Measurements from ENCODE around the gene MACROD2. TPM values are rescaled to one million over a fixed set of nuclear protein-coding genes. Genes with fewer than 3 reads are reported as not detected.

MACROD2 gene
- total and polyA plus RNA-seq, 4 donors = 0.66 to 10.5 (median 3.3) TPM

DNA sequence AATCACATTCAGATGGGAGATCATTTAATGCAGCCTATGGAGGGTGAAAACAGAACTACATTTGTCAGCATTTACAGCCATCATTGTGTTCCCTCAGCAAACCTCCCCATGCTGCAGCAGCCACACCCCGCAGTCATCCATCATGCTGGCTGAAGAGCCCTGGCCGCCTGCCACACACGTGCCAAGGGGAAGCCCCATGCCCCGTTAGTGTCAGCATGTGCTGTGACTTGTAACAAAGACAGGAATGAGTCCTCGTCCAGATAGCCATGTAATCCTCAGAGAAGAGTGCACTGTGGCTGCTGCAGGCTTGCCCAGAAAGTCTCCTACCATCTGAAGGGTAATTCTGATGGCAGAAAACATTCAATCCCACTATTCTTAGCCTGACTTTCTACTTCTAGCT lies 1480.2 kb downstream of the MACROD2 start:
- WGBS = 43% methylated on average over 5 of the region's 5 CpGs
- no peak overlapping the region for H3K4me3 ChIP-seq (ENCODE audit: low read depth in 1 of 3, low read length in 3 of 3)
- TF ChIP-seq HNF4G (IDR thresholded peaks at IDR 0.05) = no peak
- TF ChIP-seq FOXA1 (IDR thresholded peaks at IDR 0.05) = no peak
- no peak for TF ChIP-seq GABPA (IDR thresholded peaks at IDR 0.05 in 1 of 2, conservative IDR thresholded peaks at IDR 0.05 in 1 of 2)
- TF ChIP-seq, protein P1, sequence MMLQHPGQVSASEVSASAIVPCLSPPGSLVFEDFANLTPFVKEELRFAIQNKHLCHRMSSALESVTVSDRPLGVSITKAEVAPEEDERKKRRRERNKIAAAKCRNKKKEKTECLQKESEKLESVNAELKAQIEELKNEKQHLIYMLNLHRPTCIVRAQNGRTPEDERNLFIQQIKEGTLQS (IDR thresholded peaks at IDR 0.05) = no peak
- TF ChIP-seq TAF1 (conservative IDR thresholded peaks at IDR 0.05) = no peak
- TF ChIP-seq EGR1 (IDR thresholded peaks at IDR 0.05; ENCODE audit: low read depth in 2 of 2) = no peak
- no peak for TF ChIP-seq FOXA2 (IDR thresholded peaks at IDR 0.05)
- TF ChIP-seq RAD21 (IDR thresholded peaks at IDR 0.05) = no peak
- TF ChIP-seq, protein P2, sequence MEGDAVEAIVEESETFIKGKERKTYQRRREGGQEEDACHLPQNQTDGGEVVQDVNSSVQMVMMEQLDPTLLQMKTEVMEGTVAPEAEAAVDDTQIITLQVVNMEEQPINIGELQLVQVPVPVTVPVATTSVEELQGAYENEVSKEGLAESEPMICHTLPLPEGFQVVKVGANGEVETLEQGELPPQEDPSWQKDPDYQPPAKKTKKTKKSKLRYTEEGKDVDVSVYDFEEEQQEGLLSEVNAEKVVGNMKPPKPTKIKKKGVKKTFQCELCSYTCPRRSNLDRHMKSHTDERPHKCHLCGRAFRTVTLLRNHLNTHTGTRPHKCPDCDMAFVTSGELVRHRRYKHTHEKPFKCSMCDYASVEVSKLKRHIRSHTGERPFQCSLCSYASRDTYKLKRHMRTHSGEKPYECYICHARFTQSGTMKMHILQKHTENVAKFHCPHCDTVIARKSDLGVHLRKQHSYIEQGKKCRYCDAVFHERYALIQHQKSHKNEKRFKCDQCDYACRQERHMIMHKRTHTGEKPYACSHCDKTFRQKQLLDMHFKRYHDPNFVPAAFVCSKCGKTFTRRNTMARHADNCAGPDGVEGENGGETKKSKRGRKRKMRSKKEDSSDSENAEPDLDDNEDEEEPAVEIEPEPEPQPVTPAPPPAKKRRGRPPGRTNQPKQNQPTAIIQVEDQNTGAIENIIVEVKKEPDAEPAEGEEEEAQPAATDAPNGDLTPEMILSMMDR (IDR thresholded peaks at IDR 0.05; ENCODE audit: low read depth, low read length, missing input control) = no peak
- TF ChIP-seq YY1 (IDR thresholded peaks at IDR 0.05) = no peak
- TF ChIP-seq SP1 (IDR thresholded peaks at IDR 0.05) = no peak
- TF ChIP-seq, protein P3, sequence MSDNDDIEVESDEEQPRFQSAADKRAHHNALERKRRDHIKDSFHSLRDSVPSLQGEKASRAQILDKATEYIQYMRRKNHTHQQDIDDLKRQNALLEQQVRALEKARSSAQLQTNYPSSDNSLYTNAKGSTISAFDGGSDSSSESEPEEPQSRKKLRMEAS (IDR thresholded peaks at IDR 0.05) = no peak
- TF ChIP-seq JUND (IDR thresholded peaks at IDR 0.05) = no peak
- no peak for TF ChIP-seq HNF4A (conservative IDR thresholded peaks at IDR 0.05)
- H3K36me3 ChIP-seq (ENCODE audit: control insufficient read depth in 4 of 4, insufficient read depth in 3 of 4, low read depth in 1 of 4, low read length in 3 of 4) = no peaks in the 10 kb centered on the region
- no peaks in the 10 kb centered on the region for H3K4me1 ChIP-seq (ENCODE audit: control insufficient read depth in 4 of 4, insufficient read depth in 4 of 4, low read length in 3 of 4)
- H3K9me3 ChIP-seq (ENCODE audit: control insufficient read depth in 4 of 4, low read length in 3 of 4) = no peaks in the 10 kb centered on the region
- no peaks in the 10 kb centered on the region for H3K27me3 ChIP-seq (ENCODE audit: control insufficient read depth in 4 of 4, insufficient read depth in 4 of 4, low read length in 3 of 4)
- no peak overlapping the region for H3K9ac ChIP-seq (ENCODE audit: low read depth in 1 of 2, low read length in 2 of 2)
- H3K27ac ChIP-seq (ENCODE audit: low read depth in 1 of 2, low read length in 2 of 2) = no peak overlapping the region
- DNase-seq (ENCODE audit: low spot score) = no peak

DNA sequence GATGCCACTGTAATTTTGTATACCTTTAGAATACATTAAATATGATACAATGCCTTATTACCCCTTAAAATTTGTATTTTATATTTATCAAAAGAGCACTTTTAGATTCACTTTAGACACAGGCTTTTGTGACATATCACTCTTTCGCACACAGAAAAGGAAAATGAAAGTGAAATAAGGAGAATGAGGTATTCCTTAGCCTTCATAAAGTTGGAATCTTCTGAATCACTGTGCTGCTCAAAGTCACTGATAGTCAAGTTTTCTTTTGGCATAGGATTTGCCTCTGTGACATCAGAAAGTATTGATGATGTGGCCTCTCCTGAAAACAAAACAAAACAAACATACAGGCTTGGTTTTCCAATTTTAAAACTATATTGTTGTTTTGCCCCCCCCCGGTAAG lies 1480.9 kb downstream of the MACROD2 start:
- no peaks in the 10 kb centered on the region for H3K9me3 ChIP-seq (ENCODE audit: control insufficient read depth in 4 of 4, low read length in 3 of 4)
- no peaks in the 10 kb centered on the region for H3K4me1 ChIP-seq (ENCODE audit: control insufficient read depth in 4 of 4, insufficient read depth in 4 of 4, low read length in 3 of 4)
- no peak overlapping the region for H3K9ac ChIP-seq (ENCODE audit: low read depth in 1 of 2, low read length in 2 of 2)
- no peak for TF ChIP-seq FOXA2 (IDR thresholded peaks at IDR 0.05)
- TF ChIP-seq, protein P4, sequence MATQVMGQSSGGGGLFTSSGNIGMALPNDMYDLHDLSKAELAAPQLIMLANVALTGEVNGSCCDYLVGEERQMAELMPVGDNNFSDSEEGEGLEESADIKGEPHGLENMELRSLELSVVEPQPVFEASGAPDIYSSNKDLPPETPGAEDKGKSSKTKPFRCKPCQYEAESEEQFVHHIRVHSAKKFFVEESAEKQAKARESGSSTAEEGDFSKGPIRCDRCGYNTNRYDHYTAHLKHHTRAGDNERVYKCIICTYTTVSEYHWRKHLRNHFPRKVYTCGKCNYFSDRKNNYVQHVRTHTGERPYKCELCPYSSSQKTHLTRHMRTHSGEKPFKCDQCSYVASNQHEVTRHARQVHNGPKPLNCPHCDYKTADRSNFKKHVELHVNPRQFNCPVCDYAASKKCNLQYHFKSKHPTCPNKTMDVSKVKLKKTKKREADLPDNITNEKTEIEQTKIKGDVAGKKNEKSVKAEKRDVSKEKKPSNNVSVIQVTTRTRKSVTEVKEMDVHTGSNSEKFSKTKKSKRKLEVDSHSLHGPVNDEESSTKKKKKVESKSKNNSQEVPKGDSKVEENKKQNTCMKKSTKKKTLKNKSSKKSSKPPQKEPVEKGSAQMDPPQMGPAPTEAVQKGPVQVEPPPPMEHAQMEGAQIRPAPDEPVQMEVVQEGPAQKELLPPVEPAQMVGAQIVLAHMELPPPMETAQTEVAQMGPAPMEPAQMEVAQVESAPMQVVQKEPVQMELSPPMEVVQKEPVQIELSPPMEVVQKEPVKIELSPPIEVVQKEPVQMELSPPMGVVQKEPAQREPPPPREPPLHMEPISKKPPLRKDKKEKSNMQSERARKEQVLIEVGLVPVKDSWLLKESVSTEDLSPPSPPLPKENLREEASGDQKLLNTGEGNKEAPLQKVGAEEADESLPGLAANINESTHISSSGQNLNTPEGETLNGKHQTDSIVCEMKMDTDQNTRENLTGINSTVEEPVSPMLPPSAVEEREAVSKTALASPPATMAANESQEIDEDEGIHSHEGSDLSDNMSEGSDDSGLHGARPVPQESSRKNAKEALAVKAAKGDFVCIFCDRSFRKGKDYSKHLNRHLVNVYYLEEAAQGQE (IDR thresholded peaks at IDR 0.05) = no peak
- TF ChIP-seq, protein P5, sequence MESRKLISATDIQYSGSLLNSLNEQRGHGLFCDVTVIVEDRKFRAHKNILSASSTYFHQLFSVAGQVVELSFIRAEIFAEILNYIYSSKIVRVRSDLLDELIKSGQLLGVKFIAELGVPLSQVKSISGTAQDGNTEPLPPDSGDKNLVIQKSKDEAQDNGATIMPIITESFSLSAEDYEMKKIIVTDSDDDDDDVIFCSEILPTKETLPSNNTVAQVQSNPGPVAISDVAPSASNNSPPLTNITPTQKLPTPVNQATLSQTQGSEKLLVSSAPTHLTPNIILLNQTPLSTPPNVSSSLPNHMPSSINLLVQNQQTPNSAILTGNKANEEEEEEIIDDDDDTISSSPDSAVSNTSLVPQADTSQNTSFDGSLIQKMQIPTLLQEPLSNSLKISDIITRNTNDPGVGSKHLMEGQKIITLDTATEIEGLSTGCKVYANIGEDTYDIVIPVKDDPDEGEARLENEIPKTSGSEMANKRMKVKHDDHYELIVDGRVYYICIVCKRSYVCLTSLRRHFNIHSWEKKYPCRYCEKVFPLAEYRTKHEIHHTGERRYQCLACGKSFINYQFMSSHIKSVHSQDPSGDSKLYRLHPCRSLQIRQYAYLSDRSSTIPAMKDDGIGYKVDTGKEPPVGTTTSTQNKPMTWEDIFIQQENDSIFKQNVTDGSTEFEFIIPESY (IDR thresholded peaks at IDR 0.05) = no peak
- TF ChIP-seq YY1 (IDR thresholded peaks at IDR 0.05) = no peak
- TF ChIP-seq TAF1 (conservative IDR thresholded peaks at IDR 0.05) = no peak
- TF ChIP-seq, protein P3 (IDR thresholded peaks at IDR 0.05) = no peak
- TF ChIP-seq GABPA (IDR thresholded peaks at IDR 0.05 in 1 of 2, conservative IDR thresholded peaks at IDR 0.05 in 1 of 2) = no peak
- TF ChIP-seq HNF4A (conservative IDR thresholded peaks at IDR 0.05) = no peak
- TF ChIP-seq, protein P1 (IDR thresholded peaks at IDR 0.05) = no peak
- TF ChIP-seq NR2F2 (IDR thresholded peaks at IDR 0.05) = no peak
- TF ChIP-seq RXRA (IDR thresholded peaks at IDR 0.05) = no peak
- no peak for TF ChIP-seq RAD21 (IDR thresholded peaks at IDR 0.05)
- no peak for TF ChIP-seq SP1 (IDR thresholded peaks at IDR 0.05)
- TF ChIP-seq JUND (IDR thresholded peaks at IDR 0.05) = no peak
- no peak for TF ChIP-seq EGR1 (IDR thresholded peaks at IDR 0.05; ENCODE audit: low read depth in 2 of 2)
- no peak for TF ChIP-seq FOXA1 (IDR thresholded peaks at IDR 0.05)
- TF ChIP-seq HNF4G (IDR thresholded peaks at IDR 0.05) = no peak
- WGBS = 86% methylated on average over 2 of the region's 2 CpGs
- no peak for DNase-seq (ENCODE audit: low spot score)
- H3K27me3 ChIP-seq (ENCODE audit: control insufficient read depth in 4 of 4, insufficient read depth in 4 of 4, low read length in 3 of 4) = no peaks in the 10 kb centered on the region
- H3K27ac ChIP-seq (ENCODE audit: low read depth in 1 of 2, low read length in 2 of 2) = no peak overlapping the region
- H3K36me3 ChIP-seq (ENCODE audit: control insufficient read depth in 4 of 4, insufficient read depth in 3 of 4, low read depth in 1 of 4, low read length in 3 of 4) = no peaks in the 10 kb centered on the region
- H3K4me3 ChIP-seq (ENCODE audit: low read depth in 1 of 3, low read length in 3 of 3) = no peak overlapping the region

Measured in liver (tissue), 9 donors.